Body of pancreas (tissue), 4 donors: Measurements from ENCODE around the gene C11orf54. TPM values are rescaled to one million over a fixed set of nuclear protein-coding genes. Genes with fewer than 3 reads are reported as not detected.

Experiments used
- ATAC-seq: fragments of 150-250 bp; one replicate; pipeline ENCODE4 v1.9.1; 2016
- DNase-seq, 4 donors: peaks; one replicate each; pipeline ENCODE4 v3.0.0-alpha.2; 2019
- H3K27ac ChIP-seq, 4 donors: fragments of 200-600 bp; sonication (generic); 1 replicate in 3 of 4; 2 replicates in 1 of 4; pipeline versions ENCODE4 v1.5.1 to v1.6.1; 2016 to 2019; ENCODE audit warnings: mild to moderate bottlenecking in 1 of 4, mixed read lengths in 1 of 4, moderate library complexity in 1 of 4
- H3K27me3 ChIP-seq, 2 donors: fragments of 200-600 bp; sonication (generic); one replicate each; pipeline ENCODE4 v1.6.0; 2016; ENCODE audit warnings: mild to moderate bottlenecking in 1 of 2
- H3K36me3 ChIP-seq, 2 donors: fragments of 200-600 bp; sonication (generic); replicated peaks in 1 of 2; 2 replicates each; pipeline ENCODE4 v1.5.1; 2016; ENCODE audit warnings: low read depth in 2 of 2; ENCODE audit not compliant: insufficient read depth in 1 of 2
- H3K4me1 ChIP-seq: fragments of 200-600 bp; sonication (generic); one replicate; pipeline ENCODE4 v1.6.0; 2016
- H3K4me3 ChIP-seq, 2 donors: fragments of 200-600 bp; sonication (generic); 1 replicate in 1 of 2; 2 replicates in 1 of 2; pipeline ENCODE4 v1.5.1; 2016 to 2019
- H3K9me3 ChIP-seq, 3 donors: fragments of 200-600 bp; sonication (generic); 1 replicate in 2 of 3; 2 replicates in 1 of 3; pipeline ENCODE4 v1.5.1; 2016
- CTCF ChIP-seq, 7 experiments: fragments of 450-650 bp in 4 of 7; fragments of 200-600 bp in 3 of 7; sonication (generic) in 3 of 7; IDR thresholded peaks; one replicate each; pipeline ENCODE4 v1.5.1; 2016 to 2019; ENCODE audit warnings: antibody characterized with exemption in 7 of 7
- POLR2A ChIP-seq, 3 donors: fragments of 450-650 bp; IDR thresholded peaks; one replicate each; pipeline ENCODE4 v1.6.1; 2016; ENCODE audit warnings: antibody characterized with exemption in 3 of 3, mild to moderate bottlenecking in 2 of 3
- WGBS, 2 donors: methylation state at CpG; one replicate each; pipeline ENCODE4 v1.1.5; 2017; 5-methylcytosine and 5-hydroxymethylcytosine counted together
- intact Hi-C: fragments of 100-400 bp; cut with DNase I; formaldehyde crosslinking; loops from one replicate; pipeline ENCODE4 v1.15.1; 2023
- total RNA-seq, 2 donors: library from RNA; depleted of rRNA; stranded (reverse); fragments of >200 nt; gene quantifications; one replicate each; pipeline ENCODE4 v1.1.0, GENCODE V29; 2016

C11orf54 gene
- total RNA-seq, 2 donors from 2014 or later, result 29.0 to 45.7 TPM

- TF ChIP-seq POLR2A (IDR thresholded peaks at IDR 0.05), result no peak
- TF ChIP-seq CTCF (IDR thresholded peaks at IDR 0.05), result no peak
- Histone ChIP-seq H3K4me3 (no peak overlapping the region), H3K36me3 (peaks cover 10 to 28% of the 10 kb centered on the region in 2 donors), H3K27ac (no peak overlapping the region), H3K27me3 (no peaks in the 10 kb centered on the region), H3K4me1 (no peaks in the 10 kb centered on the region), H3K9me3 (no peaks in the 10 kb centered on the region)
- no peak for ATAC-seq
- 72 to 82% methylated on average over 6 of the region's 6 CpGs for WGBS, 2 donors
- intact Hi-C loops, result no loop called here
- no peak for DNase-seq
Measured at GRCh38 chr11:93796441-93797231, 55.2 kb downstream of the C11orf54 start.

GRCh38 chr11:93801366-93801765 is 59.9 kb downstream of the C11orf54 start:
- TF ChIP-seq CTCF (IDR thresholded peaks at IDR 0.05), result no peak
- Histone ChIP-seq H3K27ac (no peak overlapping the region), H3K4me3 (no peak overlapping the region), H3K4me1 (no peaks in the 10 kb centered on the region), H3K36me3 (peaks cover 0 to 18% of the 10 kb centered on the region in 2 donors), H3K27me3 (no peaks in the 10 kb centered on the region), H3K9me3 (no peaks in the 10 kb centered on the region)
- ATAC-seq (no peak), DNase-seq (no peak)
- intact Hi-C loops, result no loop called here
- WGBS, 2 donors, result 36 to 43% methylated on average over 2 of the region's 2 CpGs

- Histone ChIP-seq H3K4me3 (no peak overlapping the region), H3K9me3 (no peaks in the 10 kb centered on the region), H3K36me3 (peaks cover 0 to 23% of the 10 kb centered on the region in 2 donors), H3K4me1 (no peaks in the 10 kb centered on the region), H3K27ac (no peak overlapping the region), H3K27me3 (no peaks in the 10 kb centered on the region)
- no peak for DNase-seq
- TF ChIP-seq CTCF (IDR thresholded peaks at IDR 0.05), result no peak
- TF ChIP-seq POLR2A (IDR thresholded peaks at IDR 0.05), result no peak
- WGBS, 2 donors, result 89 to 98% methylated on average over 2 of the region's 2 CpGs
- intact Hi-C loops, result no loop called here
- ATAC-seq, result no peak
Measured at GRCh38 chr11:93804879-93805278, 63.4 kb downstream of the C11orf54 start.

GRCh38 chr11:93807980-93808379 is 66.5 kb downstream of the C11orf54 start:
- ATAC-seq (no peak), DNase-seq (no peak)
- TF ChIP-seq CTCF (IDR thresholded peaks at IDR 0.05) (no peak), POLR2A (IDR thresholded peaks at IDR 0.05) (no peak)
- no peaks in the 10 kb centered on the region for H3K27me3 ChIP-seq
- intact Hi-C loops, result no loop called here
- H3K36me3 ChIP-seq, result peaks cover 6 to 31% of the 10 kb centered on the region in 2 donors
- no peak overlapping the region for H3K4me3 ChIP-seq
- WGBS, 2 donors, result 96 to 100% methylated on average over 3 of the region's 3 CpGs
- H3K9me3 ChIP-seq, result no peaks in the 10 kb centered on the region
- H3K27ac ChIP-seq, result no peak overlapping the region
- no peaks in the 10 kb centered on the region for H3K4me1 ChIP-seq

- Histone ChIP-seq H3K36me3 (peaks cover 6 to 19% of the 10 kb centered on the region in 2 donors), H3K27ac (no peak overlapping the region), H3K4me3 (no peak overlapping the region), H3K9me3 (no peaks in the 10 kb centered on the region), H3K27me3 (no peaks in the 10 kb centered on the region), H3K4me1 (peaks cover 10% of the 10 kb centered on the region)
- intact Hi-C loops, result no loop called here
- TF ChIP-seq POLR2A (IDR thresholded peaks at IDR 0.05) (no peak), CTCF (IDR thresholded peaks at IDR 0.05) (no peak)
- WGBS, 2 donors, result 97 to 98% methylated on average over 5 of the region's 5 CpGs
- no peak for ATAC-seq
- no peak for DNase-seq
Measured at GRCh38 chr11:93813974-93814373, 72.5 kb downstream of the C11orf54 start.
